SIG-M5 treated with dmso at 0.1 percent for 504 hours (cell line): ENCODE data around the gene ELL3.
"Not testable (repeated sequence)": the region's sequence is repeated elsewhere in the genome, so short reads cannot be mapped to it uniquely, and the experiment has no call there.

ENCODE experiments used
- DNase-seq: peaks from one replicate; lab custom pipeline; 2025; ENCODE audit not compliant: unreplicated experiment; lab: John Stamatoyannopoulos, UW

Gene ELL3

GRCh38 chr15:43728053-43728725 lies 48.6 kb downstream of the ELL3 start:
- DNase-seq, result not testable (repeated sequence)

GRCh38 chr15:43726306-43726705 lies 50.5 kb downstream of the ELL3 start:
- DNase-seq, result not testable (repeated sequence)

GRCh38 chr15:43723151-43723550 lies 53.6 kb downstream of the ELL3 start:
- no peak for DNase-seq
